Liver (tissue), 9 donors: Measurements from ENCODE around the gene KIAA0513. TPM values are rescaled to one million over a fixed set of nuclear protein-coding genes. Genes with fewer than 3 reads are reported as not detected.

Source experiments
- DNase-seq: peaks from one replicate; pipeline ENCODE4 v3.0.0-alpha.2; 2017; ENCODE audit warnings: low spot score
- H3K27ac ChIP-seq, 2 donors: one replicate each; pipeline ENCODE4 v1.7.0; 2013; ENCODE audit warnings: inconsistent platforms in 2 of 2, low read length in 2 of 2, control low read depth in 1 of 2, low read depth in 1 of 2, mild to moderate bottlenecking in 1 of 2
- H3K27me3 ChIP-seq, 4 donors: one replicate each; pipeline versions ENCODE4 v1.6.1 to v1.7.0; 2013; ENCODE audit warnings: low read length in 3 of 4, inconsistent platforms in 1 of 4, mild to moderate bottlenecking in 1 of 4, moderate library complexity in 1 of 4; ENCODE audit not compliant: control insufficient read depth in 4 of 4, insufficient read depth in 4 of 4
- H3K36me3 ChIP-seq, 4 donors: one replicate each; pipeline versions ENCODE4 v1.6.1 to v1.7.0; 2013; ENCODE audit warnings: low read length in 3 of 4, mild to moderate bottlenecking in 3 of 4, low read depth in 1 of 4, moderate library complexity in 1 of 4; ENCODE audit not compliant: control insufficient read depth in 4 of 4, insufficient read depth in 3 of 4
- H3K4me1 ChIP-seq, 4 donors: one replicate each; pipeline versions ENCODE4 v1.6.1 to v1.7.0; 2013; ENCODE audit warnings: low read length in 3 of 4, mild to moderate bottlenecking in 3 of 4, moderate library complexity in 1 of 4; ENCODE audit not compliant: control insufficient read depth in 4 of 4, insufficient read depth in 4 of 4
- H3K4me3 ChIP-seq, 3 donors: one replicate each; pipeline versions ENCODE4 v1.6.1 to v1.7.0; 2013; ENCODE audit warnings: low read length in 3 of 3, control low read depth in 1 of 3, low read depth in 1 of 3, mild to moderate bottlenecking in 1 of 3
- H3K9ac ChIP-seq, 2 donors: one replicate each; pipeline ENCODE4 v1.7.0; 2013; ENCODE audit warnings: low read length in 2 of 2, mild to moderate bottlenecking in 2 of 2, moderate library complexity in 2 of 2, control low read depth in 1 of 2, low read depth in 1 of 2
- H3K9me3 ChIP-seq, 4 donors: one replicate each; pipeline versions ENCODE4 v1.6.1 to v1.7.0; 2013; ENCODE audit warnings: low read length in 3 of 4; ENCODE audit not compliant: control insufficient read depth in 4 of 4
- EGR1 ChIP-seq, 2 donors: IDR thresholded peaks; 2 replicates each; pipeline ENCODE4 v1.6.1; 2016 to 2018; ENCODE audit warnings: antibody characterized with exemption in 2 of 2, low read depth in 2 of 2
- FOXA1 ChIP-seq: IDR thresholded peaks from 2 replicates; pipeline ENCODE4 v1.6.1; 2016; ENCODE audit warnings: antibody characterized with exemption
- FOXA2 ChIP-seq: IDR thresholded peaks from 2 replicates; pipeline ENCODE4 v1.6.1; 2016; ENCODE audit warnings: antibody characterized with exemption
- GABPA ChIP-seq, 2 donors: IDR thresholded peaks in 1 of 2; conservative IDR thresholded peaks in 1 of 2; 2 replicates each; pipeline ENCODE4 v1.6.1; 2016; ENCODE audit warnings: antibody characterized with exemption in 2 of 2, mild to moderate bottlenecking in 1 of 2, moderate library complexity in 1 of 2
- HNF4A ChIP-seq, 2 donors: conservative IDR thresholded peaks; 2 replicates each; pipeline ENCODE4 v1.6.1; 2016; ENCODE audit warnings: antibody characterized with exemption in 2 of 2, mild to moderate bottlenecking in 2 of 2
- HNF4G ChIP-seq: IDR thresholded peaks from 2 replicates; pipeline ENCODE4 v1.6.1; 2016; ENCODE audit warnings: antibody characterized with exemption
- JUND ChIP-seq, 2 donors: IDR thresholded peaks; 2 replicates each; pipeline ENCODE4 v1.6.1; 2016; ENCODE audit warnings: antibody characterized with exemption in 2 of 2
- NR2F2 ChIP-seq: IDR thresholded peaks from 2 replicates; pipeline ENCODE4 v1.6.1; 2016; ENCODE audit warnings: antibody characterized with exemption
- RAD21 ChIP-seq, 2 donors: IDR thresholded peaks; 2 replicates each; pipeline ENCODE4 v1.6.1; 2016; ENCODE audit warnings: antibody characterized with exemption in 2 of 2, mild to moderate bottlenecking in 2 of 2
- RXRA ChIP-seq, 2 donors: IDR thresholded peaks; 2 replicates each; pipeline ENCODE4 v1.6.1; 2017 to 2018; ENCODE audit warnings: antibody characterized with exemption in 2 of 2, mild to moderate bottlenecking in 1 of 2
- SP1 ChIP-seq: IDR thresholded peaks from 2 replicates; pipeline ENCODE4 v1.6.1; 2018; ENCODE audit warnings: antibody characterized with exemption, mild to moderate bottlenecking
- TAF1 ChIP-seq: conservative IDR thresholded peaks from 2 replicates; pipeline ENCODE4 v1.6.1; 2016; ENCODE audit warnings: antibody characterized with exemption, mild to moderate bottlenecking
- YY1 ChIP-seq: IDR thresholded peaks from 2 replicates; pipeline ENCODE4 v1.6.1; 2016; ENCODE audit warnings: antibody characterized with exemption, mild to moderate bottlenecking
- WGBS: extraction: QIAGEN DNeasy Blood & Tissue Kit; methylation state at CpG from one replicate; pipeline ENCODE4 v1.1.7; 2013; 5-methylcytosine and 5-hydroxymethylcytosine counted together
- polyA plus RNA-seq, 2 donors: library from polyadenylated mRNA; stranded (reverse) in 1 of 2; unstranded in 1 of 2; fragments of 200-250 nt in 1 of 2; fragments of >200 nt in 1 of 2; fragmentation: Nextera tagmentation in 1 of 2; extraction: Ambion mirVana in 1 of 2; gene quantifications; one replicate each; pipeline versions ENCODE4 v1.2.1 to v1.2.3, GENCODE V29; 2013 to 2015
- total RNA-seq, 2 donors: library from RNA; depleted of rRNA; stranded (reverse); fragments of >200 nt; gene quantifications; one replicate each; pipeline ENCODE4 v1.2.3, GENCODE V29; 2014
- TF ChIP-seq, protein P1 (sequence below): IDR thresholded peaks from 2 replicates; pipeline ENCODE4 v1.6.1; 2016; ENCODE audit warnings: antibody characterized with exemption
- TF ChIP-seq, protein P2 (sequence below): IDR thresholded peaks from 2 replicates; pipeline ENCODE4 v1.6.1; 2016; ENCODE audit warnings: antibody characterized with exemption
- TF ChIP-seq, protein P3 (sequence below): IDR thresholded peaks from 2 replicates; pipeline ENCODE4 v1.6.1; 2016; ENCODE audit warnings: antibody characterized with exemption, mild to moderate bottlenecking
- TF ChIP-seq, protein P4 (sequence below): fragments of 150-350 bp; IDR thresholded peaks from 2 replicates; pipeline ENCODE4 v1.5.1; 2017; ENCODE audit warnings: improper control_type of control experiment, low read depth, low read length; ENCODE audit not compliant: missing input control
- donor health status: healthy.
- donor health status: healthy.
- donor health status: healthy.
- donor health status: healthy.
- donor health status: healthy.

KIAA0513 gene
- total and polyA plus RNA-seq, 4 donors, result 1.5 to 5.9 (median 2.9) TPM

DNA sequence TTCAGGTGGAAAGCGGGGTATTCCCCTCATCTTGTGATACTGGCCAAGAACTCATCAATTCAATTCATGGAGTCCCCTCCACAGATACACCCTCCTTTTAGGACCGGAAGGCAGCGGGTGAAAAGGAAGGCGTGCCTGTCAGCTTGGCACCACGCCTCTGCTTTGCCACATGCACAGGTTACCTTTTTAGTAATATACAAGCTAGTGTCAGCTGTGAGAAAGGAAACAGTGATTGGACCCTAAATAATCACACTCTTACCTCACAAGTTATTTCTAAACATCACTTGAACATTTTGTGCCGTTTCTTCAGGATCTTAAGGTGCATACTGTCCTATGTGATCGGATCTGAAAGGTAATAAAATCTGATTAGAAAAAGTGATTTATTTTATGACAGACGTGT is 31.9 kb upstream of the KIAA0513 start:
- H3K27ac ChIP-seq, result no peak overlapping the region
- H3K9ac ChIP-seq, result no peak overlapping the region
- no peak for DNase-seq
- no peak overlapping the region for H3K4me3 ChIP-seq
- no peaks in the 10 kb centered on the region for H3K9me3 ChIP-seq
- WGBS, result 89% methylated on average over 8 of the region's 8 CpGs
- peaks cover 7 to 21% (median 13%) of the 10 kb centered on the region in 4 donors for H3K4me1 ChIP-seq
- no peaks in the 10 kb centered on the region for H3K27me3 ChIP-seq
- TF ChIP-seq RAD21 (IDR thresholded peaks at IDR 0.05), result no peak
- TF ChIP-seq TAF1, result no peak
- no peak for TF ChIP-seq RXRA (IDR thresholded peaks at IDR 0.05)
- no peak for TF ChIP-seq EGR1 (IDR thresholded peaks at IDR 0.05; ENCODE audit: low read depth in 2 of 2)
- no peak for TF ChIP-seq GABPA (IDR thresholded peaks at IDR 0.05 in 1 of 2, conservative IDR thresholded peaks at IDR 0.05 in 1 of 2)
- TF ChIP-seq, protein P1, sequence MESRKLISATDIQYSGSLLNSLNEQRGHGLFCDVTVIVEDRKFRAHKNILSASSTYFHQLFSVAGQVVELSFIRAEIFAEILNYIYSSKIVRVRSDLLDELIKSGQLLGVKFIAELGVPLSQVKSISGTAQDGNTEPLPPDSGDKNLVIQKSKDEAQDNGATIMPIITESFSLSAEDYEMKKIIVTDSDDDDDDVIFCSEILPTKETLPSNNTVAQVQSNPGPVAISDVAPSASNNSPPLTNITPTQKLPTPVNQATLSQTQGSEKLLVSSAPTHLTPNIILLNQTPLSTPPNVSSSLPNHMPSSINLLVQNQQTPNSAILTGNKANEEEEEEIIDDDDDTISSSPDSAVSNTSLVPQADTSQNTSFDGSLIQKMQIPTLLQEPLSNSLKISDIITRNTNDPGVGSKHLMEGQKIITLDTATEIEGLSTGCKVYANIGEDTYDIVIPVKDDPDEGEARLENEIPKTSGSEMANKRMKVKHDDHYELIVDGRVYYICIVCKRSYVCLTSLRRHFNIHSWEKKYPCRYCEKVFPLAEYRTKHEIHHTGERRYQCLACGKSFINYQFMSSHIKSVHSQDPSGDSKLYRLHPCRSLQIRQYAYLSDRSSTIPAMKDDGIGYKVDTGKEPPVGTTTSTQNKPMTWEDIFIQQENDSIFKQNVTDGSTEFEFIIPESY, result no peak
- TF ChIP-seq FOXA2, result no peak
- H3K36me3 ChIP-seq, result peaks cover 2 to 22% (median 17%) of the 10 kb centered on the region in 4 donors

DNA sequence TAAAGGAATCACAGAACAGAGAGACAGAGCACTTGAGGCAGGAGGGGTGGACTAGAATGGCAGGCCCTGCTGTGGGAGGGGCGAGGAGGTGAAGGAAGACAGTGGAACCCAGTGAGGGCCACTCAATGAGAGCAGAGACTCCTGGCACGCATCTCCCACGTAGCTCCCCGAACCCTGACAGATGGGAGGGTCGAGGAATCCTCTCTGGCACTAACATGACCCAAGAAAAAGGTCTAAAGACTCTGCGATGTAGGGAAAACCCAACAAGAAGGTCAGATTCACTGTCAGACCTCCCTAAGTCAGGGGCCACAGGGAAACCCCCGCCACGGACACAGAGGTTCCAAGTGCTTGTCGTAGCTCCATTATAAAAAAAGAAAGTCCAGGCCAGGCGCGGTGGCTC is 31.2 kb upstream of the KIAA0513 start:
- Histone ChIP-seq H3K4me1 (peaks cover 9 to 25% (median 16%) of the 10 kb centered on the region in 4 donors), H3K4me3 (no peak overlapping the region), H3K9me3 (no peaks in the 10 kb centered on the region), H3K9ac (no peak overlapping the region), H3K27me3 (no peaks in the 10 kb centered on the region), H3K27ac (no peak overlapping the region), H3K36me3 (peaks cover 0 to 19% (median 15%) of the 10 kb centered on the region in 4 donors)
- WGBS, result 97% methylated on average over 11 of the region's 11 CpGs
- DNase-seq, result no peak
- TF ChIP-seq HNF4A (conservative IDR thresholded peaks at IDR 0.05) (no peak), YY1 (no peak), SP1 (no peak), JUND (IDR thresholded peaks at IDR 0.05) (no peak), HNF4G (no peak), GABPA (IDR thresholded peaks at IDR 0.05 in 1 of 2, conservative IDR thresholded peaks at IDR 0.05 in 1 of 2) (no peak), NR2F2 (no peak), FOXA1 (no peak), EGR1 (IDR thresholded peaks at IDR 0.05; ENCODE audit: low read depth in 2 of 2) (no peak), RXRA (IDR thresholded peaks at IDR 0.05) (no peak)
- TF ChIP-seq, protein P2, sequence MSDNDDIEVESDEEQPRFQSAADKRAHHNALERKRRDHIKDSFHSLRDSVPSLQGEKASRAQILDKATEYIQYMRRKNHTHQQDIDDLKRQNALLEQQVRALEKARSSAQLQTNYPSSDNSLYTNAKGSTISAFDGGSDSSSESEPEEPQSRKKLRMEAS, result no peak
- TF ChIP-seq, protein P3, sequence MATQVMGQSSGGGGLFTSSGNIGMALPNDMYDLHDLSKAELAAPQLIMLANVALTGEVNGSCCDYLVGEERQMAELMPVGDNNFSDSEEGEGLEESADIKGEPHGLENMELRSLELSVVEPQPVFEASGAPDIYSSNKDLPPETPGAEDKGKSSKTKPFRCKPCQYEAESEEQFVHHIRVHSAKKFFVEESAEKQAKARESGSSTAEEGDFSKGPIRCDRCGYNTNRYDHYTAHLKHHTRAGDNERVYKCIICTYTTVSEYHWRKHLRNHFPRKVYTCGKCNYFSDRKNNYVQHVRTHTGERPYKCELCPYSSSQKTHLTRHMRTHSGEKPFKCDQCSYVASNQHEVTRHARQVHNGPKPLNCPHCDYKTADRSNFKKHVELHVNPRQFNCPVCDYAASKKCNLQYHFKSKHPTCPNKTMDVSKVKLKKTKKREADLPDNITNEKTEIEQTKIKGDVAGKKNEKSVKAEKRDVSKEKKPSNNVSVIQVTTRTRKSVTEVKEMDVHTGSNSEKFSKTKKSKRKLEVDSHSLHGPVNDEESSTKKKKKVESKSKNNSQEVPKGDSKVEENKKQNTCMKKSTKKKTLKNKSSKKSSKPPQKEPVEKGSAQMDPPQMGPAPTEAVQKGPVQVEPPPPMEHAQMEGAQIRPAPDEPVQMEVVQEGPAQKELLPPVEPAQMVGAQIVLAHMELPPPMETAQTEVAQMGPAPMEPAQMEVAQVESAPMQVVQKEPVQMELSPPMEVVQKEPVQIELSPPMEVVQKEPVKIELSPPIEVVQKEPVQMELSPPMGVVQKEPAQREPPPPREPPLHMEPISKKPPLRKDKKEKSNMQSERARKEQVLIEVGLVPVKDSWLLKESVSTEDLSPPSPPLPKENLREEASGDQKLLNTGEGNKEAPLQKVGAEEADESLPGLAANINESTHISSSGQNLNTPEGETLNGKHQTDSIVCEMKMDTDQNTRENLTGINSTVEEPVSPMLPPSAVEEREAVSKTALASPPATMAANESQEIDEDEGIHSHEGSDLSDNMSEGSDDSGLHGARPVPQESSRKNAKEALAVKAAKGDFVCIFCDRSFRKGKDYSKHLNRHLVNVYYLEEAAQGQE, result no peak
- TF ChIP-seq, protein P4, sequence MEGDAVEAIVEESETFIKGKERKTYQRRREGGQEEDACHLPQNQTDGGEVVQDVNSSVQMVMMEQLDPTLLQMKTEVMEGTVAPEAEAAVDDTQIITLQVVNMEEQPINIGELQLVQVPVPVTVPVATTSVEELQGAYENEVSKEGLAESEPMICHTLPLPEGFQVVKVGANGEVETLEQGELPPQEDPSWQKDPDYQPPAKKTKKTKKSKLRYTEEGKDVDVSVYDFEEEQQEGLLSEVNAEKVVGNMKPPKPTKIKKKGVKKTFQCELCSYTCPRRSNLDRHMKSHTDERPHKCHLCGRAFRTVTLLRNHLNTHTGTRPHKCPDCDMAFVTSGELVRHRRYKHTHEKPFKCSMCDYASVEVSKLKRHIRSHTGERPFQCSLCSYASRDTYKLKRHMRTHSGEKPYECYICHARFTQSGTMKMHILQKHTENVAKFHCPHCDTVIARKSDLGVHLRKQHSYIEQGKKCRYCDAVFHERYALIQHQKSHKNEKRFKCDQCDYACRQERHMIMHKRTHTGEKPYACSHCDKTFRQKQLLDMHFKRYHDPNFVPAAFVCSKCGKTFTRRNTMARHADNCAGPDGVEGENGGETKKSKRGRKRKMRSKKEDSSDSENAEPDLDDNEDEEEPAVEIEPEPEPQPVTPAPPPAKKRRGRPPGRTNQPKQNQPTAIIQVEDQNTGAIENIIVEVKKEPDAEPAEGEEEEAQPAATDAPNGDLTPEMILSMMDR, result no peak
